T-helper 1 cell treated with Interleukin-12 subunit alpha and Interleukin-12 subunit beta and Interleukin-4 antibody, amounts not matched to agents 30 μg/mL and 1 μg/mL, for 36 hours (primary cell): ENCODE data around the gene SQOR.

ENCODE experiments used
- H3K27ac Mint-ChIP-seq: one replicate; pipeline ENCODE4 v1.8.0; 2021; ENCODE audit warnings: mild to moderate bottlenecking, mixed read lengths
- H3K27me3 Mint-ChIP-seq: one replicate; pipeline ENCODE4 v1.8.0; 2021; ENCODE audit warnings: low read depth, mixed read lengths
- H3K36me3 Mint-ChIP-seq: one replicate; pipeline ENCODE4 v1.8.0; 2021; ENCODE audit warnings: low read depth, mixed read lengths
- H3K4me1 Mint-ChIP-seq: one replicate; pipeline ENCODE4 v1.8.0; 2021; ENCODE audit warnings: low read depth, mixed read lengths
- H3K4me3 Mint-ChIP-seq: one replicate; pipeline ENCODE4 v1.8.0; 2021; ENCODE audit warnings: mild to moderate bottlenecking, moderate library complexity, mixed read lengths
- H3K9me3 Mint-ChIP-seq: one replicate; pipeline ENCODE4 v1.8.0; 2021; ENCODE audit warnings: mixed read lengths

The SQOR gene

DNA sequence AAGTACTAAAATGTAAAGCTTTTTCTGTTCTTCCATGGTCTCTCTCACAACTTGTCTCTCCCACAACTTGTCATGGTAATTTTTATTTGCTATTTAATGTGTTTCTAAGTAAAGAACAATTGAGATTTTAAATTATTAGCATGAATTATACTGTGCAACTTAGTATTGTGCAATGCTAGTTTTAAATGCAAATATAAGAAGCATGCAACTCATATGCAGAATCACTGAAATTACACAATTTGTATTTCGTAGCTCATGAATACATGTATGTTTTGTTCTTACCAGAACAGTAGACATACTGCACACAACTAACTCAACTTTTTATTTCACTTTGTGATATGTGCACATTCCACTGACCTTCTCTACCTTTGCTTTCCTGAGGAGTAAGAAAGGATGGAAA lies 96.5 kb downstream of the SQOR start:
- H3K4me1 Mint-ChIP-seq, result no peaks in the 10 kb centered on the region
- peaks cover 29% of the 10 kb centered on the region for H3K27me3 Mint-ChIP-seq
- H3K4me3 Mint-ChIP-seq, result no peak overlapping the region
- H3K27ac Mint-ChIP-seq, result no peak overlapping the region
- H3K36me3 Mint-ChIP-seq, result no peaks in the 10 kb centered on the region
- H3K9me3 Mint-ChIP-seq, result no peaks in the 10 kb centered on the region

DNA sequence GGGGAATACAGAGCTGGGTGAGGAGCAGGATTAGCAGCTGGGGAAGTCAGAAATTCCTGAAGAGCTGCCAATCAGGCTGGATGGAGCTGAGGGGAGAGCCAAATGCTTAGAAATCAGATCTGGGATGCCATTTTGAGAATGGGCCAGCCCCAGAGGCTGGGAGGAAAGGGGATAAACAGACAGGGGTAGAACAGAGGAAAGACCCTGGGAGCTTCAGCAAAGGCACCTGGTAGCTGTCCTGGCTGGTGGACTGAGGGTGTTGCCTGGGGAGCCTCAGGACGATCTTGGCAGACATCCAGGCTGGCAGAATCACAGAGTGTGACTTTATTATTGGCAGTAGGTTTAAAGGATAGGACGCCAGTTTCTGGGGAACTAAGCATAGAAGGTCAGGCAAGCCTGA lies 97.8 kb downstream of the SQOR start:
- H3K36me3 Mint-ChIP-seq, result no peaks in the 10 kb centered on the region
- no peak overlapping the region for H3K4me3 Mint-ChIP-seq
- H3K27me3 Mint-ChIP-seq, result peaks cover 29% of the 10 kb centered on the region
- no peaks in the 10 kb centered on the region for H3K9me3 Mint-ChIP-seq
- H3K4me1 Mint-ChIP-seq, result no peaks in the 10 kb centered on the region
- no peak overlapping the region for H3K27ac Mint-ChIP-seq

DNA sequence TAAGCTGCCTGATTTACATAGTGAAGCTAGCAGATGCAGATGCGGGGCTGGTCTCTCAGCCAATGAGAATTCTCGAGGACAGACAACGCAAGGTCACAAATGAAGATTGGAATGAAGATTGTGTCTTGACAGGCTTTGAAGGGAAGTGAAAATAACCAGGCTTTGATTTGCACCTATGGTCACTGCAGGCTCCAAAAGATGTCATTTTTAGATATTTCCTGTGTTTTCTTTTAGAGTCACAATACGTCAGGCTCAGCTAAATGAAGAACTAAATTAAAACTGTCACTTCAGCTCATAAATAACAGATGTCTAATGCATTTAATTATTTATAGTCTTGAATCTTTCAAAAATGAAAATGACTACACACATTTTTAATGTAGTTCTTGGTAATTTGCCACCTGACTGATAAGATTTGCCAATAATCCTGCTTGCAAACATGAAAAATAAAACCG lies 99.5 kb downstream of the SQOR start:
- Mint-ChIP-seq H3K27ac (no peak overlapping the region), H3K4me3 (no peak overlapping the region), H3K27me3 (peaks cover 30% of the 10 kb centered on the region), H3K9me3 (no peaks in the 10 kb centered on the region), H3K36me3 (no peaks in the 10 kb centered on the region), H3K4me1 (no peaks in the 10 kb centered on the region)
